T-helper 2 cell (primary cell): ENCODE measurements around the gene GALNT15.
A peak's percentile ranks its signal among the peaks of the same experiment; 100 is the strongest.

Experiments used
- DNase-seq, 5 experiments: peaks; one replicate each; pipeline versions ENCODE4 v3.0.0 to v3.0.0-alpha.2; 2012 to 2022

GALNT15 gene

GRCh38 chr3:16189201-16189600, 14.7 kb downstream of the GALNT15 start:
- DNase-seq, result no peak

DNA sequence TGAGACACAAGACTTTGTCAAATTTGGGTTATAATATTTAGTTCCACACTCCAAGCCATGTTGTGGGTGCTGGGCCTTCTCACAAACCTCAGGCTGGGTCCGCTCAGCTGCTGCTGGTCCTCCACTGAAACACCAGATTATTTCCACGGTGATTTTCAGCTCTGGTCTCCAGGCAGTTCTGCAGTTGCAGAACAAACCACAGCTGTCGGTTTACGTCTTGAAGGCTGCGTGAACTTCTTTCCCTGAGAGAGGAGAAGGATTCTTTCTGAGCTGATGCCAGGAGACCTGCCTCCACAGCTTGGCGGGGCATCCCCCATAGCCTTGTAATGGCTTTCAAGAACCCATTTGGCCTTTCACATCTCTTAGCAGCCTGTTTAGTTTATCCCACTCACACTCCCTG, 16.2 kb downstream of the GALNT15 start:
- DNase-seq, result no peak

GRCh38 chr3:16191591-16191990, 17.1 kb downstream of the GALNT15 start:
- DNase-seq, result no peak

DNA sequence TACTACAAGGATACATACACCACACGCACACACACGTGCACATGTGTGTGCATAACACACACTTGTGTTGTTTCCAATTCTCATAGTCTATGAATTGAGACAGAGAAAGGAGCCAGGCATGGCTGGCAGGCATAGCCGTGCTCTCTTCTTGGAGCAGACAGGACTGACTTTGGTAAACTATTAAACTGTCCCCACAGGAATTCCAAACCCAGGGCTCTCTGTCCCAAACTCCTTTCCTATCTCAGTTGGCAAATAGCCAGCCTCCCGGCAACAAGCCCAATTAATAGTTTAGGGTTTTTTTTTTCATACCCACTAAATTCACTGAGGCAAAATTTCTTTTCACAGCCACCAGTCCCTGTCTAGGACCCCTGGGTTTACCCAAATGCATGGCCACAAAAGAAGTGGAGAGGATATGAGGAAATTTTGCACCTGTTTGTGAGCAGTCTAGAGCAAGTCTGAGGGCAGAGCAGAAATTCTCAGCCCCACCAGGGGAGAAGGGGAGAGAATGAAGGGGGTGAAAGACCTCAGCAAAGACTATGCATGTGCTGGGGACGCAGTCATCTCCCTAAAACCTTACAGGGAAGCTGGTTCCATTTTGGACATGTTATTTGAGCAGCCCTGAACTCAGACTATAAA, 17.8 kb downstream of the GALNT15 start:
- DNase-seq, result no peak

- DNase-seq, result no peak
Measured at GRCh38 chr3:16198427-16198826, 23.9 kb downstream of the GALNT15 start.

GRCh38 chr3:16199769-16200168, 25.3 kb downstream of the GALNT15 start:
- DNase-seq, result no peak

GRCh38 chr3:16200411-16200810, 25.9 kb downstream of the GALNT15 start:
- DNase-seq, result no peak

GRCh38 chr3:16203031-16203430, 28.6 kb downstream of the GALNT15 start:
- no peak for DNase-seq

DNA sequence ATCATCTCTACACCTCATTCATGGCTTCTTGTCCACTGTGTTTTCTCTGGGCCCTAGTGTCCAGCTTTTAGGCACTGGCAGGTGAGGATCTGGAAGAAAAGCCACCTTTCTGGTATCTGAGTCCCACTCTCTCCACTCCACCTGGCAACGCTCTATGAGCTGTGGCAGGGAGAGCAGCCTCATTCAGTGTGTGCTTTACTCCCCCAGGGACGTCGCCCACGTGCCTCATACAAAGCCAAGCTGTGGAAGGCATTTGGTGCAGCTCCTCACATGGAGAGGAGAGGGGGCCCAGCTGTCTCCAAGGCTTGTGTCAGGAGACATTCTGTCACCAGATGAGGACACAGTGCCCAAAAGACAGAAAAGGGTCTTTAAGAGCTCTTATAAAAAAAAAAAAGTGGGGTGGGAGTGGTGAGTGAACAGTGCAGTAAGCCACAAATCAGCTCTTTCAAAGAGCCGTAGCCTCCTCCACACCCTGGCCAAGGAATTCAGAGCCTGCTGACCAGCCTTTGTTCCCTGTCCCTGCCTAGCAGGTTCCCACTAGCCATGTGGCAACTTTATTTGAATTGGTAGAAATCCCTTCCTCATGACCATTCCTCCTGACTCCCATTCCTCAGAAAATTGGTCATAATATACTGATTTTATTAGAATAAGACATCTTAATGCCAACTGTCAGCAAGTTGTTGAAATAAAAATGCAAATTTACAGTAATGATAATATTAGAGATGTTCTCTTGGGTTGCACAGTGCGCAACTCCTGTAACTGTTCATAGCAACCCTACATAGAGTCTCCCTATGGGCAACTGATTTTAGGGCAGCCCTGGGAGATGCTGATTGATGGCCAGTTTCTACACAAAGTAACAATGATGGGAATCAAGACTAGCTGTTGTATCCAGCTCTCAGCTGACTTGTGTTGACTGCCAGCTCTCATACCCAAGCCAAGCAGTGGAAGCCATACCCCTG, 29.5 kb downstream of the GALNT15 start:
- no peak for DNase-seq

GRCh38 chr3:16204751-16205150, 30.3 kb downstream of the GALNT15 start:
- no peak for DNase-seq

DNA sequence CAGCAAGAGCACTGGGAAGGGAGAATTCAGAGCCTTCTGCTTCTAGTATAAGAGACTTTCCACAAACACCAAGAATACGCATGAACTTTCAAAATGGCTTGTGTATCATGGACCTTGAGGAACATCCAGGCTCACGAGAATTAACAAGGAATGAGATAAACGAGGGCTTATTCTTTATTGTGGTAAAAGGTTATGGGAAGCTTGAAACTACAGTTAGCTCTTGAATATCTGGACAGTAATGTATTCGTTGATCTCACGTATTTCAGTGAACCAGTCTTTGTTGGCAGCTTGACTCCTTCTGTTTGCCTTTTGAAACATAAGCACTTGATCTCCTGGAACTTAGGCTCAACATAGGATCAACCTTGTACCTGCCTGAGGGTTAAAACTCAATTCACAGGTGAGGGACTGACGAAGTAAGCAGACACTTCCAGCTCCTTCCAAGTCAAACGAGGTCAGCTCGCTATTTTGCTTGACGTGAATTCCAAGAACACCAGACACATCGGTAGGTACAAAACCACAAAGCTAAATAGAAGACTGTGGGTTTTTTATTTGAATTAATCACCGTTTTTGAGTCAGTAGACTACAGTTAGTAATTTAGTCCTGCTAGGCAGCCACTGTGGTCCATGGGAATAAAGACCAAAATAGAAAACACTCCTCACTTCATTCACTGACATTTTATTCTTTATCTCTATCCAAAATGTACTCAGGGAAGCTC, 30.8 kb downstream of the GALNT15 start:
- peak in 1 of 5 experiments; percentile 21 for DNase-seq

DNA sequence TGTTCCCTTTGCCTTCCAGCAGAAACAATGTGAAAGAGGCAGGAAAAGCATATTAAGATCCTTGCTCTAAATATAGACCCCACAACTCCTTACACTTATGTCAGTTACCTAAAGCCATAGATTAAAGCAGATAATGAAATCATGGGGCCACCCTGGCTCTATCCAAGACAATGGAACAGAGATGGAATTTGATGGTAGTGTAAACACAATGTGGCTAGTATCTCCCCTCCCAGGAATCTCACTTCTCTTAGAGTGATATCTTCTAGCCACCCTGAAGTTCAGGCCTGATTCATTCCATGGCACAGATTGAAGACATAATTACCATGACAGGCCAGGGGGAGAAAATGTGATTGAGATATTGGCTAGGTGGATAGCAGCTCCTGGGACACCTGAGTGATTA, 32.6 kb downstream of the GALNT15 start:
- no peak for DNase-seq

GRCh38 chr3:16211176-16211904, 36.9 kb downstream of the GALNT15 start:
- no peak for DNase-seq

GRCh38 chr3:16214366-16214765, 39.9 kb downstream of the GALNT15 start:
- DNase-seq, result no peak

GRCh38 chr3:16216373-16216935, 42.0 kb downstream of the GALNT15 start:
- DNase-seq, result no peak

DNA sequence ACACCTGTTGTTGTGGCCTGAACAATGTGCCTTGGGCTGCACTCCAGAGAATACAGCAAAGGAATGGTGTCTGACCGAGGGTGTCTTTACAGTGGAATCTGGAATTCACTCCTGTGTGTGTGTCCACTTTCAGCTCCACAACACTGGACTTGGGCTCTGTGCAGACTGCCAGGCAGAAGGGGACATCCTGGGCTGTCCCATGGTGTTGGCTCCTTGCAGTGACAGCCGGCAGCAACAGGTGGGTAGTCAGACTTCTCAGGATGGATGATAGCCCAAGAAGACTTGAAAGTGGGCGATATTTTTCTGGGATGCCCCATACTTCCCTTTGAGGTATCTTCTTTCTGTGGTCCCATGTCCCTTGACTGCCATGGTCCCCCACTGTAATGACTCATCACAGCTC, 45.3 kb downstream of the GALNT15 start:
- DNase-seq, result no peak

DNA sequence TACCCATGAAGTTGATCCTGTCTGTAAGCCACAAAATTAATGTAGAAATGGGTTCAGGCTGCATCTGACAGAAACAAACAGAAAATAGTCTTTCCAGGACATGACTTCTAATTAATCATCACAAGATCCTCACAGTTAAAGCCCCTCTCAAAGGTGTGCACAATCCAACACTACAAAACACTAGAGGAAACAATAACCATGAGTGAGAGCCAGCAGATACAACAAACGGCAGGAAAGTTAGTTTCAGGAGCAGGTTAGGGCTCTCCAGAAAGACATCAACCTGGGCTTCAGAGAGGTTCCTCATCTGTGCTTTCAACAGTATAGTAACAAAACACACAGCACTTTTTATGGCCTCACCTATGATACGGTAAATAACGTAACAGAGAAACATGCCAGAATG, 47.5 kb downstream of the GALNT15 start:
- no peak for DNase-seq

DNA sequence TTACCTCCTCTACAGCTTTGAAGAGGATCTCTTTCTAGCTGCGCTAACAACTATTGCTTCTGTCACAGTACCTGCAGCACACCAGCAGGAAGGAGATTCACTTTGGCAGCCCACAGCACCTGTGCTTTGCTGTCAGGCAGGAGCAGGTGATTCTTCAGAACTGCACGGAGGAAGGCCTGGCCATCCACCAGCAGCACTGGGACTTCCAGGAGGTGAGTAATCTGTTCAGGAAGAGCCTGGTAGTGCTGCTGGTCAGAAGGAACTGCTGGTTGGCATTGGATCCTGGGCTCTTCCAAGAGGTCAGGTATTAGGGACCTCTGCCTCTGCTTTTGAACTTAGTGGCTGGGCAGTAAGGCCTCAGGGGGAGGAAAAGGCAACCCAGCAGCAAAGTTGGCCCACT, 48.1 kb downstream of the GALNT15 start:
- no peak for DNase-seq

DNA sequence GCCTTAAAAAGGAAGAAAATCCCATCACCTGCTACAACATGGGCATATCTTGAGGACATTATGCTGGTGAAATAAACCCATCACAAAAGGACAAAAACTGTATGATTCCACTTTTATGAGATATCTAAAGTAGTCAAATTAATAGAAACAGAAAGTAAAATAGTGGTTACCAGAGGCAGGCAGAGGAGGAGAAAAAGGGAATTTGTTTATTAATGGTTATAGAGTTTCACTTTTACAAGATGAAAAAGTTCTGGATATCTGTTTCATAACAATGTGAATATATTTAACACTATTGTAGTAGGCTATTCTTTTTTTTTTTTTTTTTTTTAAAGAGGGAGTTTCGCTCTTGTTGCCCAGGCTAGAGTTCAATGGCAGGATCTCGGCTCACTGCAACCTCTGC, 49.8 kb downstream of the GALNT15 start:
- no peak for DNase-seq

DNA sequence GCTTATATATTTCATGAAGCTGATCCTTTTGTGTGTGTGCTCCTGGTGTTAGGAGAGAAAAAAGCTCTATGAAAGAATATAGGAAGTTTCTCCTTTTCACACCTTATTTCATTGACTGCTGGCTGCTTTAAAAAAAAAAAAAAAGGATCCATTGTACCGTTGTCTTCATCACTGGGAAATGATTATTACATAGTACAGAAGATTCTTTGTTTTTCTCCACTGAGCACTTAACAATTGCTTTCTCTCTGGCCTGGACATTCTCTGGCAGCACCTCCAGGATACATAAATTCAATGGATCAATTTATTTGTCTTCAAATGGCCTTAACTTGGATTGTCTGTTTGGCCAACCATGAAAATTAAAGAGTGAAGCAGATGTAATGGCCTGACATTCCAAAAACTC, 53.1 kb downstream of the GALNT15 start:
- no peak for DNase-seq

- no peak for DNase-seq
Measured at GRCh38 chr3:16229681-16230080, 55.2 kb downstream of the GALNT15 start.

- DNase-seq, result no peak
Measured at GRCh38 chr3:16231983-16232382, 57.5 kb downstream of the GALNT15 start.
